GM18502 (cell line): ENCODE measurements around the gene TRA2A.

Source experiments
- ATAC-seq: cut with Tn5 transposase; IDR thresholded peaks from one replicate; pipeline ENCODE4 v1.9.1; 2021; ENCODE audit warnings: mild to moderate bottlenecking; ENCODE audit not compliant: unreplicated experiment, poor library complexity

The TRA2A gene

DNA sequence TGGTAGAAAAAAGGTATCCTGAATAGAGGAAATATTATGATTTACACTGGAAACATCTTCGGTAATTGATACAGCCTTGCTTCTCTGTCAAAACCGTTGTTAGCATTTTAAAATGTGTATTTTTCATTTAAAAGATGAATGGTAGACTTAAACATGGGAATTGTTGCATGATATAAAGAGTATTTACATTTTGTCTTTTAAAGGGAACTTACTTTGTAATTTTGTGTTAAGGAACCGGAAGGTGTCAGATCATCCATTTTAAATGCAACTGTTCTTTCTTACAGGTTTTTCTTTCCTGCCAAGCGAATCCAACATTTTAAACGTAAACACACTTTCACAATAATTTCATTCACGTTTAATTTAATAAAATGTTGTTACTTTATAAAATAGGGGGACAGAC, 59.7 kb downstream of the TRA2A start:
- ATAC-seq: no peak

DNA sequence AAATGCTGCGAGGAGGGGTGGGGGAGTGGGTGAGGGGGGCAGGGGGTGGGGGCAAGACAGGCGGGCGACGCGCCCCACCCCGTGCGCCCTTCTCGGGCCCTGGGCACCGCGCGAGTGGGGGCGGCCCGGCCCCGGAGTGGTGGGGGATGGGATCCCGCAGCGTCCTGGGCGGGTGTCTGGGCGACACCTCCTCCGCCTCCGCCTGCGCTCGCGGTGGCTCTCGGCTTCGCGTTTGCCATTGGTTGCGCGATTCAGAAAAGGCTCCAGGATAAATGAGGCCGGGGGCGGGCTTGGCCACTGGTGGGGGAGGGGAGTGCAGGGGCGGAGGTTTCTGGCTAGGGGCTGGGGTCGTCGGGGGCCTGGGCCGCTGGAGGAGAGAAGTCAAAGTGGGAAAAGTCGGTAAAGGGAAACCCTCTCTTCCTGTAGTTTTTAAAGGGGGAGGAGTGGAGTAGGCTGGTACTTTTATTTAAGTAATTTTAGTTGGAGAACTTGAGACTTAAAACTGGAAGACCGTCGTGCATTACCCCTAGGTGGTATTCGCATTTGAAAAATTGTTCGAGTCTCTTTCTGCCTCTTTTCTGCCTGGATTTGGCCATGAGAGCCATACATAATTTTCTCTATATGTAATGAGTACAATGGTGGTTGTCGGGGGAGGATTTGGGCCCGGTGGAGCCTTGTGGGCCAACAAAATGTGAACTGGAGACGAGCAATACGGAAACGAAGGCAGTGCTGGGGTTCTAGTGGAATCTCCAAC, 60.5 kb downstream of the TRA2A start:
- ATAC-seq: peak; percentile 32

DNA sequence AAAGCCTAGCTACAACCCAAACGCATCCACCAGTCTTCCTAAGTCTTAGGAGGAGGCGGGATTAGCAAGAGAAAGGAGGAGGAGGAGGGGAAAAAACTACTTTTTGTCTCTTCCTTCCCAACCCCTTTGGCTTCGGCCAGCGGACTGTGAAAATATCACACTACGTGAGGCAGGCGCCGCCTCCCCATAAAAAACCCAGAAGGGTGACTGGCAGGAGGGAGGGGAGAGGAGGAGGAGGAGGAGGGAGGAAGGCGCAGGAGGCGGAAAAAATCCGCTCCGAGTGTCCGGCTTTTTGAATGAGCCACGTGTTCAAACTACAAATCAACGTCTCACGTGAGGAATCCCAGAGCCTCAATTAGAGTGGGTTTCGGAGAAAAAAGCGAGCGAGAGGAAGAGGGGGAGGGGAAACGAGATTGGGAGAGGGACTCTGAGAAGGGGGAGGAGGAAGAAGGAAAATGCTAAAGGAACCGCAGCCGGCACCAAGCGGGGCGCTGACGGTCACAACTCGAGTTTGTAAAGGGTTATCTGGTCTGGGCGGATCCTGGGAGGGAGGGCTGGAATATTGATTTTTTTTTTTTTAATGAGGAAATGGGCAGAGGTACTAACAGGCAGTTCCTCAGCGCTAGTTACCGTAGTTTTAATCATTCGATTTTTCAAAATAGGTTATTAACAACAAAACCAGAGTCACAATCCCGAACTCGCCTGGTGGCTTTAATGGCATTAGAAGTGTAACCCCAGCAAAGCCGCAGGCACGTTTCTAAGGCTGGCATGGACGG, 61.3 kb downstream of the TRA2A start, which contains the start of gene IGF2BP3:
Gene IGF2BP3, minus strand, starts transcription at position 162 of the 776 bp plus-strand sequence. CDS start 381 bp downstream, outside the sequence.
- ATAC-seq: peak; percentile 12

DNA sequence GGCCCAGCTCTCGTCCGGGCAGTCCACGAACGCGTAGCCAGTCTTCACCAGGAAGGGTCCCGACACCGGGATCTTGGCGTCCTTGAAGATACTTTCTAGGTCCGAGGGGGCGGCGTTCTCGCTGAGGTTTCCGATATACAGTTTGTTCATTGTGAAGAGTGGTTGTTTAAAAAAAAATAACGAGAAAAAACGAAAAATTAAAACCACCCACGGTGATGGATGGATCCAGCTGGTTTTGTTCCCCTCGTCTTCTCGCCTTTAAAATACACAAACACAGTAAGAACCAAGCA, 61.9 kb downstream of the TRA2A start:
- no peak for ATAC-seq

DNA sequence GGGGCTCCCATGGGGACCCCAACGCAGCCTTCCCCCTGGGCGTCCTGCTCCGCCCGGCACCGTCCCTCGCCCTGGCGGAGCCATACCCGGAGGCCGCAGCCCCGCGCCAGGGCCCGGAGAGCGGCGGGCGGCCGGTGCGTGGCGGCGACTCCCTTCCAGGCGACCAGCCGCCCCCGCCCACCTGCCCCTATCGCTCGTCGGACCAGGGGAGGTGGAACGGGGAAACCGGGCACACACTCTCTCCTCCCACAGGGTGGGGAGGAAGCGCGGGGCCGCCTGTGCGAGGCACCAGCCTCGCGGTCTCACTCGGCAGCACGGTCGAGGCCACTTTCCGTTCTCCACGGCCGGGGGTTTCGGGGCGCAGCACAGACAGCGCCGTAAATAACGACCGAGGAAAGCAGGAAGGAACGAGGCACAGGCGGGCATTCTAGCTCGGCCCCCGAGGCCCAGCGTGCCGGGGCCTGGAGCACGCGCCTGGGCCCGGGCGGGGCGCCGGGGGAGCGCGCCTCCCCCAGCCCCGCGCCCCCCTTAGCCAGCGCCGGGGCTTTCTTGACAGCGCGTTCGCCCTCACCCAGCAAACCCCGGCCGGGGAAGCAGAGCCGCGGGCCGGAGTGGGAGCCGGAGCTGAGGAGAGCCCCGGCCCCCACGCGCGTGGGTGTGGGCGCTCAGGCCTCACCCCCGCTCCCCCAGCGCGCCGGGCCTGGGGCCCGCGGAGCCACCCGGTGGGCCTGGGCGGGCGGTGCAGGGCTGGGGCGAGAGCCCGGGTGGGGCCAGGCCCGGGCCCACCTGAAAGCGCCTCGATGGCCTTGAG, 62.4 kb downstream of the TRA2A start:
- ATAC-seq: peak; percentile 17

GRCh38 chr7:23468526-23469149, 63.1 kb downstream of the TRA2A start:
- ATAC-seq: no peak

GRCh38 chr7:23467806-23468525, 63.8 kb downstream of the TRA2A start:
- no peak for ATAC-seq

GRCh38 chr7:23467291-23467805, 64.4 kb downstream of the TRA2A start:
- ATAC-seq: no peak

DNA sequence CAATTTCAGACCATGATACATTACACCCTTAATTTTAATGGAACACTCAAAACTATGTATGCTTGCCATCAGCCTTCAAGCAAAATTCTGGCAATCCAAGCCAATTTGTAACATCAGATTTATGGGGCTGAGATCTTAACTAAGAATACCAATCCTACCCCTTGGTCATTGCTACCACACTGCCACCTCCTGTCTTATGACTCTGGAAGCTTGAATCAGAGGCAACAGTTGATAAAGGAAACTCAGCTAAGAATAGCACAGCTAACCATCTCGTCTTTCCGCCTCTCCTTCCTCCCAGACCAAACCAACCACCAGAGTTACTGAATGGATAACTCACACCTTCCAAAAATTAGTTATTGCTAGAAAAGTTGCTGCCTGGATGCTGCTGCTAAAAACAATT, 68.9 kb downstream of the TRA2A start:
- no peak for ATAC-seq

GRCh38 chr7:23458044-23458443, 73.7 kb downstream of the TRA2A start:
- ATAC-seq: no peak

DNA sequence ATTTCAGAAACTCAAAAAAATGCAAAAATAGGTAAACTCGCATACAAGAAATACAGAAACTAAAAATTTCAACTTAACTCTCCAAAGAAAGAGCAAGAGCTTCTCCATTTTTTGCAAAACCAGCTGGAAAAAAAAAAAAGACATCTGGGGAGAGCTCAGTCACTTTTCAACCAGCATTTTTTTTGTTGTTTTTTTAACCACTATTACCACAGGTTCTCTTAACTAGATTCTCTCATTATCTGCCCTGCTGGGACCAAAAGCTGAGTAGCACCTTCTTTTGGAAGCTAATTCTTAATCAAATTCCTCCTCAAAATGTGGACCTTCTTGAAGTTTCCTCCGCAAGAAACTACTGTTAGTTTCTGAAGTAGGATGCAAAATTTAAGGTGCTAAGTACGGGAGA, 75.7 kb downstream of the TRA2A start:
- ATAC-seq: no peak

DNA sequence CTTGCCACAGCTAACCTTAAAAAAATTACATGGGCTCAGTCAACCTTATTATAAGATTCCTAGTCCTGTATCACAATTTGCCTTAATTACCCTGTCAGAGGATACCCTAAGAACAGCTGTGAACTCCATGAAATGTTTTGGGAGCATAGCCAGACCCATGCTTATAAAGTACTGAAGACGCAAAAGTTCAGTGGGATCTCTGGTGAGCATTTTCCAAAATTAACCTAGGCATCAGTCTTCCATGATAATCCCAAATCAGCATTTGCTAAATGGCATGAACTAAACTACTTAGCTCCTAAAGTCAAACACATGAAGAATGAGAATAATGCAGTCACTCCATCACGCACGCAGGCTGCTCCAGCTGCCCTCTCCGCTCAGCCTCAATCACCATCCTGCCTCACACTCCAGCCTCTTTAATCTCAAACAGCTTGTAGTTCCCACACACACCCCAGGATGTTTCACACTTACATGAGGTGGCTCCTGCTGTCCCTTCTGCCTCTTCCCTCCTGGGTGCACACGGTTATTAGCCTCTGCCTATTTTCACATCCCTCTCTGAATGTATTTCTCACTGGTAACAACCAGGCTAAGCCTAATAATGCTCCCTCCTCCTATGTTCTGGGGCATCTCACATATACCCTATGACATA, 76.8 kb downstream of the TRA2A start:
- no peak for ATAC-seq
